B cell (primary cell): Measurements from ENCODE around the gene HMGN5.

Experiments used
- CTCF ChIP-seq: fragments of 200-600 bp; IDR thresholded peaks from one replicate; pipeline ENCODE4 v1.8.0; 2022; ENCODE audit warnings: antibody characterized with exemption, mild to moderate bottlenecking
- EZH2 ChIP-seq: IDR thresholded peaks from 2 replicates; pipeline ENCODE4 v1.6.1; 2012; ENCODE audit warnings: borderline replicate concordance, low read depth, mild to moderate bottlenecking, moderate library complexity, low read length; ENCODE audit not compliant: insufficient read depth, poor library complexity, severe bottlenecking

DNA sequence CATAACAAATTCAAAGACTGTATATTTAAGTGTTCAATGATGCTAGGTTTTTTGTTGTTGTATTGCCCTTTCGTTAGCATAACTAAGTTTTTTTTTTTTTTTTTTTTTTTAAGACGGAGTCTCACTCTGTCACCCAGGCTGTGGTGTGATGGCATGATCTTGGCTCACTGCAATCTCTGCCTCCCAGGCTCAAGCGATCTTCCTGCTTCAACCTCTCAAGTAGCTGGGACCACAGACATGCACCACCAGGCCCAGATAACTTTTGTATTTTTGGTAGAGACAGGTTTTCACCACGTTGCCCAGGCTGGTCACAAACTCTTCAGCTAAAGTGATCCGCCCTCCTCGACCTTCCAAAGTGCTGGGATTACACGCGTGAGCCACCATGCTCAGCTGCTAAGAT is 7.2 kb upstream of the HMGN5 start:
- no peak for TF ChIP-seq CTCF
- no peak for TF ChIP-seq EZH2
